HL-60 (cell line): ENCODE measurements around the gene PRM3.

Source experiments
- CTCF ChIP-seq: IDR thresholded peaks from one replicate; pipeline ENCODE4 v1.5.1; 2011; ENCODE audit warnings: low read length, control low read depth, inconsistent platforms; ENCODE audit not compliant: insufficient read depth
- GABPA ChIP-seq: IDR thresholded peaks from 2 replicates; pipeline ENCODE4 v1.6.1; 2012; ENCODE audit warnings: low read depth
- POLR2AphosphoS5 ChIP-seq: IDR thresholded peaks from 2 replicates; pipeline ENCODE4 v1.6.1; 2012; ENCODE audit warnings: low read depth
- REST ChIP-seq: IDR thresholded peaks from 2 replicates; pipeline ENCODE4 v1.6.1; 2012; ENCODE audit warnings: low read depth; ENCODE audit not compliant: insufficient replicate concordance

GRCh38 chr16:11229906-11230305 lies 43.5 kb downstream of the PRM3 start:
- no peak for TF ChIP-seq CTCF
- TF ChIP-seq POLR2AphosphoS5, result no peak
- no peak for TF ChIP-seq REST
- no peak for TF ChIP-seq GABPA
